Measurements from ENCODE around the gene LHX3. TPM values are rescaled to one million over a fixed set of nuclear protein-coding genes. Genes with fewer than 3 reads are reported as not detected.

The LHX3 gene
- total RNA-seq, 2 experiments from 2014 or later: 0.11 to 0.16 TPM

GRCh38 chr9:136219276-136219675 lies 14.3 kb upstream of the LHX3 start:
- Histone ChIP-seq H3K4me3 (ENCODE audit: low read length) (no peak overlapping the region), H3K36me3 (ENCODE audit: insufficient read depth, low read length) (peaks cover 72% of the 10 kb centered on the region)
- H3K36me3 Mint-ChIP-seq (ENCODE audit: low read depth): peaks cover 83% of the 10 kb centered on the region

GRCh38 chr9:136218673-136219072 lies 13.7 kb upstream of the LHX3 start:
- H3K4me1 ChIP-seq (ENCODE audit: insufficient read depth, low read length): peaks cover 10% of the 10 kb centered on the region
- Mint-ChIP-seq H3K4me3 (no peak overlapping the region), H3K4me1 (ENCODE audit: low read depth) (no peaks in the 10 kb centered on the region), H3K27ac (no peak overlapping the region), H3K36me3 (ENCODE audit: low read depth) (peaks cover 84% of the 10 kb centered on the region), H3K9me3 (no peaks in the 10 kb centered on the region), H3K27me3 (no peaks in the 10 kb centered on the region)
- ChIA-PET POLR2A (no interaction called here), CTCF (no interaction called here)
- peaks cover 0 to 13% of the 10 kb centered on the region in 2 experiments for H3K9me3 ChIP-seq (ENCODE audit: control insufficient read depth in 1 of 2, insufficient read depth in 1 of 2, low read length in 2 of 2)
- DNase-seq (no peak), ATAC-seq (ENCODE audit: poor library complexity) (no peak)
- no peak for TF ChIP-seq CTCF (IDR thresholded peaks at IDR 0.05)
- intact Hi-C loops (cut with DNase I, micrococcal nuclease): no loop called here
- H3K4me3 ChIP-seq (ENCODE audit: low read length): no peak overlapping the region
- peaks cover 72% of the 10 kb centered on the region for H3K36me3 ChIP-seq (ENCODE audit: insufficient read depth, low read length)
- no peak overlapping the region for H3K27ac ChIP-seq (ENCODE audit: low read depth in 1 of 2, low read length in 2 of 2)
- no peaks in the 10 kb centered on the region for H3K27me3 ChIP-seq (ENCODE audit: control insufficient read depth in 1 of 2, insufficient read depth in 2 of 2, low read length in 2 of 2)

More at GRCh38 chr9:136219276-136219675, 14.3 kb upstream of the LHX3 start:
- ChIA-PET POLR2A (no interaction called here), CTCF (no interaction called here)
- Mint-ChIP-seq H3K4me3 (no peak overlapping the region), H3K9me3 (no peaks in the 10 kb centered on the region), H3K4me1 (ENCODE audit: low read depth) (no peaks in the 10 kb centered on the region), H3K27ac (no peak overlapping the region), H3K27me3 (no peaks in the 10 kb centered on the region)
- Histone ChIP-seq H3K27me3 (ENCODE audit: control insufficient read depth in 1 of 2, insufficient read depth in 2 of 2, low read length in 2 of 2) (no peaks in the 10 kb centered on the region), H3K27ac (ENCODE audit: low read depth in 1 of 2, low read length in 2 of 2) (no peak overlapping the region), H3K4me1 (ENCODE audit: insufficient read depth, low read length) (peaks cover 16% of the 10 kb centered on the region), H3K9me3 (ENCODE audit: control insufficient read depth in 1 of 2, insufficient read depth in 1 of 2, low read length in 2 of 2) (peaks cover 0 to 7% of the 10 kb centered on the region in 2 experiments)
- intact Hi-C loops (cut with DNase I, micrococcal nuclease): no loop called here
- ATAC-seq (ENCODE audit: poor library complexity) (no peak), DNase-seq (no peak)
- TF ChIP-seq CTCF (IDR thresholded peaks at IDR 0.05): no peak

- Histone ChIP-seq H3K4me1 (ENCODE audit: insufficient read depth, low read length) (peaks cover 7% of the 10 kb centered on the region), H3K36me3 (ENCODE audit: insufficient read depth, low read length) (peaks cover 71% of the 10 kb centered on the region), H3K27me3 (ENCODE audit: control insufficient read depth in 1 of 2, insufficient read depth in 2 of 2, low read length in 2 of 2) (no peaks in the 10 kb centered on the region), H3K9me3 (ENCODE audit: control insufficient read depth in 1 of 2, insufficient read depth in 1 of 2, low read length in 2 of 2) (peaks cover 0 to 15% of the 10 kb centered on the region in 2 experiments), H3K4me3 (ENCODE audit: low read length) (no peak overlapping the region), H3K27ac (ENCODE audit: low read depth in 1 of 2, low read length in 2 of 2) (no peak overlapping the region)
- intact Hi-C loops (cut with DNase I, micrococcal nuclease): no loop called here
- no peaks in the 10 kb centered on the region for H3K27me3 Mint-ChIP-seq
- H3K36me3 Mint-ChIP-seq (ENCODE audit: low read depth): peaks cover 84% of the 10 kb centered on the region
- H3K4me3 Mint-ChIP-seq: no peak overlapping the region
- H3K4me1 Mint-ChIP-seq (ENCODE audit: low read depth): no peaks in the 10 kb centered on the region
- ATAC-seq (ENCODE audit: poor library complexity) (no peak), DNase-seq (no peak)
- ChIA-PET POLR2A (no interaction called here), CTCF (no interaction called here)
- TF ChIP-seq CTCF (IDR thresholded peaks at IDR 0.05): no peak
- H3K9me3 Mint-ChIP-seq: no peaks in the 10 kb centered on the region
- no peak overlapping the region for H3K27ac Mint-ChIP-seq
Observed at GRCh38 chr9:136218271-136218670, 13.3 kb upstream of the LHX3 start.
